Muscle layer of duodenum (tissue), 2 donors: Measurements from ENCODE around the gene PKLR.
"Not testable (repeated sequence)": the region's sequence is repeated elsewhere in the genome, so short reads cannot be mapped to it uniquely, and the experiment has no call there.

ENCODE experiments used
- H3K27ac ChIP-seq: one replicate; pipeline ENCODE4 v1.7.0; 2013; ENCODE audit warnings: mild to moderate bottlenecking, low read length
- H3K27me3 ChIP-seq: one replicate; pipeline ENCODE4 v1.7.0; 2013; ENCODE audit warnings: low read depth, mild to moderate bottlenecking, control low read depth, low read length
- H3K36me3 ChIP-seq, 2 donors: one replicate each; pipeline ENCODE4 v1.7.0; 2013; ENCODE audit warnings: low read length in 2 of 2, control low read depth in 1 of 2, mild to moderate bottlenecking in 1 of 2; ENCODE audit not compliant: insufficient read depth in 2 of 2, control insufficient read depth in 1 of 2
- H3K4me1 ChIP-seq, 2 donors: one replicate each; pipeline ENCODE4 v1.7.0; 2013; ENCODE audit warnings: low read length in 2 of 2, mild to moderate bottlenecking in 2 of 2, control low read depth in 1 of 2, moderate library complexity in 1 of 2; ENCODE audit not compliant: insufficient read depth in 2 of 2, control insufficient read depth in 1 of 2
- H3K4me3 ChIP-seq, 2 donors: one replicate each; pipeline ENCODE4 v1.7.0; 2013; ENCODE audit warnings: low read length in 2 of 2, low read depth in 1 of 2, mild to moderate bottlenecking in 1 of 2
- H3K9me3 ChIP-seq, 2 donors: one replicate each; pipeline ENCODE4 v1.7.0; 2013; ENCODE audit warnings: low read length in 2 of 2, control low read depth in 1 of 2, mild to moderate bottlenecking in 1 of 2; ENCODE audit not compliant: control insufficient read depth in 1 of 2
- donor health status: healthy.

Gene PKLR

GRCh38 chr1:155251566-155251965 lies 49.7 kb downstream of the PKLR start:
- Histone ChIP-seq H3K4me3 (no peak overlapping the region), H3K27me3 (no peaks in the 10 kb centered on the region), H3K9me3 (no peaks in the 10 kb centered on the region), H3K36me3 (peaks cover 3 to 16% of the 10 kb centered on the region in 2 donors), H3K4me1 (peaks cover 21 to 40% of the 10 kb centered on the region in 2 donors), H3K27ac (no peak overlapping the region)

GRCh38 chr1:155250633-155251449 lies 50.4 kb downstream of the PKLR start:
- Histone ChIP-seq H3K9me3 (no peaks in the 10 kb centered on the region), H3K4me3 (peak overlapping the region; percentile 11 to 49), H3K4me1 (peaks cover 17 to 33% of the 10 kb centered on the region in 2 donors), H3K27me3 (no peaks in the 10 kb centered on the region), H3K27ac (no peak overlapping the region), H3K36me3 (peaks cover 3 to 16% of the 10 kb centered on the region in 2 donors)

- peak overlapping the region in 1 of 2 donors; percentile 49 for H3K4me3 ChIP-seq
- H3K9me3 ChIP-seq, result no peaks in the 10 kb centered on the region
- no peaks in the 10 kb centered on the region for H3K27me3 ChIP-seq
- H3K4me1 ChIP-seq, result peaks cover 15 to 32% of the 10 kb centered on the region in 2 donors
- peaks cover 3 to 16% of the 10 kb centered on the region in 2 donors for H3K36me3 ChIP-seq
- no peak overlapping the region for H3K27ac ChIP-seq
Observed at GRCh38 chr1:155250246-155250632, 51.0 kb downstream of the PKLR start.

GRCh38 chr1:155247667-155248553 lies 53.3 kb downstream of the PKLR start:
- H3K27me3 ChIP-seq, result no peaks in the 10 kb centered on the region
- H3K4me1 ChIP-seq, result peaks cover 5 to 25% of the 10 kb centered on the region in 2 donors
- no peak overlapping the region for H3K27ac ChIP-seq
- H3K9me3 ChIP-seq, result no peaks in the 10 kb centered on the region
- H3K36me3 ChIP-seq, result peaks cover 3 to 16% of the 10 kb centered on the region in 2 donors
- no peak overlapping the region for H3K4me3 ChIP-seq

GRCh38 chr1:155246796-155247195 lies 54.4 kb downstream of the PKLR start:
- H3K9me3 ChIP-seq, H3K27ac ChIP-seq, H3K4me3 ChIP-seq, H3K27me3 ChIP-seq: not testable (repeated sequence)
- peaks cover 5 to 27% of the 10 kb centered on the region in 2 donors for H3K4me1 ChIP-seq
- peaks cover 3 to 16% of the 10 kb centered on the region in 2 donors for H3K36me3 ChIP-seq

GRCh38 chr1:155245163-155245524 lies 56.1 kb downstream of the PKLR start:
- H3K4me3 ChIP-seq, result peak overlapping the region; percentile 67 to 68
- no peaks in the 10 kb centered on the region for H3K27me3 ChIP-seq
- H3K36me3 ChIP-seq, result peaks cover 3 to 16% of the 10 kb centered on the region in 2 donors
- peak overlapping the region; percentile 70 for H3K27ac ChIP-seq
- no peaks in the 10 kb centered on the region for H3K9me3 ChIP-seq
- peaks cover 7 to 21% of the 10 kb centered on the region in 2 donors for H3K4me1 ChIP-seq

- Histone ChIP-seq H3K4me1 (peaks cover 7 to 19% of the 10 kb centered on the region in 2 donors), H3K9me3 (no peaks in the 10 kb centered on the region), H3K27me3 (no peaks in the 10 kb centered on the region), H3K27ac (peak overlapping the region; percentile 70), H3K36me3 (peaks cover 3 to 16% of the 10 kb centered on the region in 2 donors), H3K4me3 (peak overlapping the region; percentile 67 to 68)
Observed at GRCh38 chr1:155244368-155245162, 56.7 kb downstream of the PKLR start.

GRCh38 chr1:155242805-155243358 lies 58.4 kb downstream of the PKLR start:
- Histone ChIP-seq H3K27ac (peak overlapping the region; percentile 2), H3K27me3 (no peaks in the 10 kb centered on the region), H3K4me3 (peak overlapping the region; percentile 31 to 67), H3K4me1 (peaks cover 7 to 19% of the 10 kb centered on the region in 2 donors), H3K9me3 (no peaks in the 10 kb centered on the region), H3K36me3 (peaks cover 3 to 12% of the 10 kb centered on the region in 2 donors)

- H3K27ac ChIP-seq, result peak overlapping the region; percentile 63
- no peaks in the 10 kb centered on the region for H3K9me3 ChIP-seq
Observed at GRCh38 chr1:155241841-155242264, 59.4 kb downstream of the PKLR start.

GRCh38 chr1:155241069-155241679 lies 60.1 kb downstream of the PKLR start:
- no peaks in the 10 kb centered on the region for H3K27me3 ChIP-seq
- peak overlapping the region; percentile 36 to 55 for H3K4me3 ChIP-seq
- peaks cover 7 to 19% of the 10 kb centered on the region in 2 donors for H3K4me1 ChIP-seq
- H3K27ac ChIP-seq, result peak overlapping the region; percentile 63
- H3K9me3 ChIP-seq, result no peaks in the 10 kb centered on the region
- peaks cover 0 to 9% of the 10 kb centered on the region in 2 donors for H3K36me3 ChIP-seq

More at GRCh38 chr1:155241841-155242264, 59.4 kb downstream of the PKLR start:
- Histone ChIP-seq H3K4me3 (peak overlapping the region in 1 of 2 donors; percentile 55), H3K36me3 (peaks cover 0 to 5% of the 10 kb centered on the region in 2 donors), H3K27me3 (no peaks in the 10 kb centered on the region), H3K4me1 (peaks cover 7 to 19% of the 10 kb centered on the region in 2 donors)
